K562 (cell line): ENCODE data around the gene CDSN. TPM values are rescaled to one million over a fixed set of nuclear protein-coding genes. Genes with fewer than 3 reads are reported as not detected.
A peak's percentile ranks its signal among the peaks of the same experiment; 100 is the strongest.

Experiments
- ATF3 ChIP-seq, 2 experiments: fragments of 450-650 bp in 1 of 2; sonication (generic) in 1 of 2; formaldehyde crosslinking in 1 of 2; IDR thresholded peaks in 1 of 2; conservative IDR thresholded peaks in 1 of 2; 2 replicates each; pipeline versions ENCODE4 v1.6.1 to v1.8.1; 2016 to 2023; ENCODE audit warnings: mild to moderate bottlenecking in 2 of 2, moderate library complexity in 2 of 2, inconsistent platforms in 1 of 2, missing genetic modification reagents in 1 of 2
- CHD4 ChIP-seq: fragments of 200-600 bp; sonication (generic); IDR thresholded peaks from 3 replicates; pipeline ENCODE4 v1.6.1; 2012; ENCODE audit warnings: low read depth, mild to moderate bottlenecking, mixed read lengths, low read length, inconsistent platforms; ENCODE audit not compliant: insufficient read depth, insufficient replicate concordance, poor library complexity, severe bottlenecking
- E2F3 ChIP-seq: fragments of 250-450 bp; sonication (Bioruptor Pico); IDR thresholded peaks from 2 replicates; pipeline ENCODE4 v1.4.0; 2020; ENCODE audit warnings: mild to moderate bottlenecking
- E2F8 ChIP-seq: fragments of 450-650 bp; IDR thresholded peaks from 2 replicates; pipeline ENCODE4 v1.7.1; 2018; ENCODE audit warnings: mild to moderate bottlenecking, low read depth; ENCODE audit not compliant: partially characterized antibody
- ELK3 ChIP-seq: fragments of 450-650 bp; formaldehyde crosslinking; IDR thresholded peaks from 2 replicates; pipeline ENCODE4 v1.4.0; 2020; ENCODE audit warnings: mild to moderate bottlenecking
- ESRRB ChIP-seq: fragments of 250-450 bp; sonication (Bioruptor Pico); IDR thresholded peaks from 2 replicates; pipeline ENCODE4 v1.5.0; 2020; ENCODE audit warnings: mild to moderate bottlenecking, moderate library complexity, borderline replicate concordance
- FOXM1 ChIP-seq, 2 experiments: fragments of 450-650 bp in 1 of 2; sonication (generic) in 1 of 2; formaldehyde crosslinking in 1 of 2; IDR thresholded peaks; 2 replicates each; pipeline versions ENCODE4 v1.6.1 to v1.9.0; 2017 to 2022; ENCODE audit warnings: low read depth in 2 of 2, mild to moderate bottlenecking in 2 of 2, missing genetic modification reagents in 1 of 2, moderate library complexity in 1 of 2
- GTF2E2 ChIP-seq: fragments of 200-800 bp; sonication (Bioruptor generic); IDR thresholded peaks from 2 replicates; pipeline ENCODE4 v1.6.1; 2016; ENCODE audit warnings: missing genetic modification characterization, missing compliant biosample characterization
- MEIS2 ChIP-seq: fragments of 450-650 bp; IDR thresholded peaks from 2 replicates; pipeline ENCODE4 v1.6.1; 2014; ENCODE audit warnings: mild to moderate bottlenecking; ENCODE audit not compliant: partially characterized antibody
- SMARCA5 ChIP-seq: fragments of 450-650 bp; IDR thresholded peaks from 2 replicates; pipeline ENCODE4 v1.6.1; 2016
- SREBF2 ChIP-seq: sonication (generic); formaldehyde crosslinking; IDR thresholded peaks from 2 replicates; pipeline ENCODE4 v1.4.0; 2020; ENCODE audit warnings: mild to moderate bottlenecking, missing genetic modification reagents
- TAL1 ChIP-seq: fragments of 450-650 bp; IDR thresholded peaks from 2 replicates; pipeline ENCODE4 v1.6.1; 2016; ENCODE audit warnings: mild to moderate bottlenecking
- TEAD1 ChIP-seq, 2 experiments: fragments of 450-650 bp in 1 of 2; sonication (generic) in 1 of 2; formaldehyde crosslinking; IDR thresholded peaks; 2 replicates each; pipeline versions ENCODE4 v1.4.0 to v1.8.0; 2020 to 2022; ENCODE audit warnings: mild to moderate bottlenecking in 2 of 2, missing genetic modification reagents in 1 of 2
- ZFP36 ChIP-seq: fragments of 150-350 bp; IDR thresholded peaks from 2 replicates; pipeline ENCODE4 v1.6.1; 2018; ENCODE audit warnings: low read length, low read depth; ENCODE audit not compliant: partially characterized antibody
- ZNF197 ChIP-seq: fragments of 200-800 bp; sonication (Bioruptor generic); IDR thresholded peaks from 2 replicates; pipeline ENCODE4 v1.6.1; 2016; ENCODE audit warnings: low read depth, missing genetic modification characterization, missing compliant biosample characterization
- ZNF609 ChIP-seq: sonication (generic); formaldehyde crosslinking; IDR thresholded peaks from 2 replicates; pipeline ENCODE4 v1.8.1; 2023; ENCODE audit warnings: missing genetic modification reagents, mild to moderate bottlenecking, borderline replicate concordance
- polyA plus RNA-seq, 8 experiments: library from polyadenylated mRNA; depleted of rRNA in 4 of 8; stranded (reverse) in 5 of 8; unstranded in 3 of 8; fragments of >200 nt; fragmentation: Nextera tagmentation in 2 of 8; fragmentation: Illumina TruSeq in 1 of 8; extraction: Ambion mirVana in 2 of 8; extraction: Trizol in 1 of 8; gene quantifications; 2 replicates each; pipeline versions ENCODE4 v1.2.1 to v1.2.3, GENCODE V29; 2011 to 2014; ENCODE audit warnings: inconsistent platforms in 1 of 8, missing spikeins in 1 of 8
- total RNA-seq, 7 experiments: library from RNA; depleted of rRNA in 6 of 7; stranded (reverse); fragments of >200 nt in 6 of 7; fragmentation: Illumina TruSeq in 2 of 7; extraction: Trizol in 2 of 7; gene quantifications; 2 replicates each; pipeline versions ENCODE4 v1.2.1 to v1.2.3, GENCODE V29; 2011 to 2021; ENCODE audit warnings: low replicate concordance in 1 of 7

Gene CDSN
- total and polyA plus RNA-seq, 9 of the 15 experiments (the other 6 are each of a cell fraction or from before 2014, with no cell fraction given) = not detected

- TF ChIP-seq ZNF609 (no peak), TAL1 (peak; percentile 35; the same call in 1 of the 2 replicates), MEIS2 (peak; percentile 11), SREBF2 (CRISPR knock-in tag) (no peak), GTF2E2 (tag) (no peak), E2F3 (CRISPR knock-in tag) (no peak), SMARCA5 (0 out of 2 replicates have a peak, but pooled peaks have one; percentile 22), ESRRB (CRISPR knock-in tag) (no peak), CHD4 (no peak), ATF3 (IDR thresholded peaks at IDR 0.05) (peak; percentile 68), ATF3 (CRISPR knock-in tag; conservative IDR thresholded peaks at IDR 0.05) (no peak), ZNF197 (CRISPR knock-in tag) (no peak), FOXM1 (IDR thresholded peaks at IDR 0.05; ENCODE audit: low read depth) (0 out of 2 replicates have a peak, but pooled peaks have one; percentile 41), FOXM1 (CRISPR knock-in tag; IDR thresholded peaks at IDR 0.05; ENCODE audit: low read depth) (no peak), ZFP36 (peak; percentile 16), E2F8 (no peak), TEAD1 (CRISPR knock-in tag; IDR thresholded peaks at IDR 0.05) (no peak), ELK3 (CRISPR knock-in tag) (no peak)
Observed at GRCh38 chr6:31092769-31093505, 27.3 kb downstream of the CDSN start (continued).
